HepG2 (cell line): ENCODE data around the gene LENEP. TPM values are rescaled to one million over a fixed set of nuclear protein-coding genes. Genes with fewer than 3 reads are reported as not detected.
A peak's percentile ranks its signal among the peaks of the same experiment; 100 is the strongest.

Source experiments
- ELF1 ChIP-seq: sonication (generic); formaldehyde crosslinking; IDR thresholded peaks from 2 replicates; pipeline ENCODE4 v1.4.0; 2020; ENCODE audit warnings: missing genetic modification reagents
- MIER2 ChIP-seq: IDR thresholded peaks from 2 replicates; pipeline ENCODE4 v1.6.1; 2016; ENCODE audit warnings: missing biosample characterization, missing genetic modification reagents
- NFKBIZ ChIP-seq: IDR thresholded peaks from 2 replicates; pipeline ENCODE4 v1.6.1; 2018; ENCODE audit warnings: missing genetic modification reagents, missing compliant biosample characterization
- ZFAT ChIP-seq: sonication (generic); formaldehyde crosslinking; conservative IDR thresholded peaks from 2 replicates; pipeline ENCODE4 v1.8.1; 2023; ENCODE audit warnings: missing genetic modification reagents, inconsistent platforms
- ZFYVE20 ChIP-seq: sonication (generic); formaldehyde crosslinking; IDR thresholded peaks from 2 replicates; pipeline ENCODE4 v1.8.0; 2023; ENCODE audit warnings: low read depth, mild to moderate bottlenecking, moderate library complexity, missing genetic modification reagents, borderline replicate concordance
- ZNF354B ChIP-seq: sonication (generic); formaldehyde crosslinking; IDR thresholded peaks from 2 replicates; pipeline ENCODE4 v1.8.0; 2022; ENCODE audit warnings: mild to moderate bottlenecking, missing genetic modification reagents
- ZNF441 ChIP-seq: sonication (generic); formaldehyde crosslinking; IDR thresholded peaks from 2 replicates; pipeline ENCODE4 v1.7.0; 2021; ENCODE audit warnings: missing genetic modification reagents, borderline replicate concordance
- ZNF549 ChIP-seq: sonication (generic); formaldehyde crosslinking; IDR thresholded peaks from 2 replicates; pipeline ENCODE4 v1.5.0; 2020; ENCODE audit warnings: missing genetic modification reagents
- polyA plus RNA-seq, 8 experiments: library from polyadenylated mRNA; depleted of rRNA in 3 of 8; stranded (reverse) in 7 of 8; unstranded in 1 of 8; fragments of >200 nt; fragmentation: Illumina TruSeq in 4 of 8; extraction: Trizol in 4 of 8; gene quantifications; 2 replicates each; pipeline versions ENCODE4 v1.2.1 to v1.2.3, GENCODE V29; 2011 to 2016; ENCODE audit warnings: low read depth in 4 of 8, missing spikeins in 1 of 8, mixed read lengths in 1 of 8; ENCODE audit not compliant: insufficient read depth in 1 of 8
- total RNA-seq, 5 experiments: library from RNA; depleted of rRNA; stranded (reverse); fragments of >200 nt; fragmentation: Illumina TruSeq; extraction: Trizol; gene quantifications; 2 replicates each; pipeline ENCODE4 v1.2.3, GENCODE V29; 2016; ENCODE audit warnings: low read depth in 1 of 5
- TF ChIP-seq, protein P1 (sequence below): IDR thresholded peaks from 2 replicates; pipeline ENCODE4 v1.6.1; 2016; ENCODE audit warnings: mild to moderate bottlenecking
- TF ChIP-seq, protein P2 (sequence below): sonication (generic); formaldehyde crosslinking; IDR thresholded peaks from 2 replicates; pipeline ENCODE4 v1.4.0; 2020; ENCODE audit warnings: missing genetic modification reagents
- TF ChIP-seq, protein P3 (sequence below): sonication (generic); formaldehyde crosslinking; conservative IDR thresholded peaks from 2 replicates; pipeline ENCODE4 v1.8.0; 2022; ENCODE audit warnings: mild to moderate bottlenecking, moderate library complexity, missing genetic modification reagents
- TF ChIP-seq, protein P4 (sequence below): sonication (generic); formaldehyde crosslinking; IDR thresholded peaks from 2 replicates; pipeline ENCODE4 v1.4.0; 2020; ENCODE audit warnings: mild to moderate bottlenecking, missing genetic modification reagents

LENEP gene
- total and polyA plus RNA-seq, 2 of the 13 experiments (the other 11 are each of a cell fraction or from before 2014, with no cell fraction given), result 0.29 TPM; not detected in 1

DNA sequence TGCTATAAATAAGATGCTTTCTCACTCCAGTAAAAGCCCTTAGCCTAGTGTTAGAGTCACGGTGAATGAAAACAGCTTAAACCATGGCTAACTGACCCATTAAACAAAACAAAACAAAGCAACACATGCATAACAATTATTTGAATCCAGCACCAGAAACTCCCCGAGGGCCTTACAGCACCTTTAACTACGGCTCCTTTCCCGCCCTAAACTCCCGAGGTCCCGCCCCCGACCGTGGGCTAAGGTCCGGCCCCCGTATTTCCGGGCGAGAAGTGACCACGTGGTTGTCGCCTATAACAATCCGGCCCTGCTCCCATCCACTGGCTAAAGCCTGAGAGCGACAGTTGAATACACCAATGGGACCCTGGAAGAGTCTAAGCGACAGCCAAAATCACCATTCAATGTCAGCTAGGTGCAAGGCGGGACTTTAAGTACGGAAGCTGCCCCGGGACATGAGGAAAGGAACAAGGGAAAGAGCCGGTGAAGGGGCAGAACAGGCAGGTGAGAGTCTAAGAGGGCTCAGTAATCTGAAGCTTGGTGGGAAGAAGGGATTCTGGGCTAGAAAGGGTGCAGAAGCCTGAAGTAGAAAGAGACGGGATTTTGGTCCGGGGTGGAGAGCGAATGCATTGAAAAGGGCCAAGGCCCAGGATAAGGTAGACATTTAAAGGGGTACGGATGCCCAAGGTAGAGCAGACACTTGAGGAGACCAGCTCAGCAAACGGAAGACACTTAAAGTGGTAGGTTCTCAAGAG is 10.3 kb upstream of the LENEP start, which contains the start of gene FLAD1 (continued):
- TF ChIP-seq, protein P1, sequence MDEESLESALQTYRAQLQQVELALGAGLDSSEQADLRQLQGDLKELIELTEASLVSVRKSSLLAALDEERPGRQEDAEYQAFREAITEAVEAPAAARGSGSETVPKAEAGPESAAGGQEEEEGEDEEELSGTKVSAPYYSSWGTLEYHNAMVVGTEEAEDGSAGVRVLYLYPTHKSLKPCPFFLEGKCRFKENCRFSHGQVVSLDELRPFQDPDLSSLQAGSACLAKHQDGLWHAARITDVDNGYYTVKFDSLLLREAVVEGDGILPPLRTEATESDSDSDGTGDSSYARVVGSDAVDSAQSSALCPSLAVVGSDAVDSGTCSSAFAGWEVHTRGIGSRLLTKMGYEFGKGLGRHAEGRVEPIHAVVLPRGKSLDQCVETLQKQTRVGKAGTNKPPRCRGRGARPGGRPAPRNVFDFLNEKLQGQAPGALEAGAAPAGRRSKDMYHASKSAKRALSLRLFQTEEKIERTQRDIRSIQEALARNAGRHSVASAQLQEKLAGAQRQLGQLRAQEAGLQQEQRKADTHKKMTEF, result peak; percentile 76; the same call in 1 of the 2 replicates
- TF ChIP-seq, protein P2, sequence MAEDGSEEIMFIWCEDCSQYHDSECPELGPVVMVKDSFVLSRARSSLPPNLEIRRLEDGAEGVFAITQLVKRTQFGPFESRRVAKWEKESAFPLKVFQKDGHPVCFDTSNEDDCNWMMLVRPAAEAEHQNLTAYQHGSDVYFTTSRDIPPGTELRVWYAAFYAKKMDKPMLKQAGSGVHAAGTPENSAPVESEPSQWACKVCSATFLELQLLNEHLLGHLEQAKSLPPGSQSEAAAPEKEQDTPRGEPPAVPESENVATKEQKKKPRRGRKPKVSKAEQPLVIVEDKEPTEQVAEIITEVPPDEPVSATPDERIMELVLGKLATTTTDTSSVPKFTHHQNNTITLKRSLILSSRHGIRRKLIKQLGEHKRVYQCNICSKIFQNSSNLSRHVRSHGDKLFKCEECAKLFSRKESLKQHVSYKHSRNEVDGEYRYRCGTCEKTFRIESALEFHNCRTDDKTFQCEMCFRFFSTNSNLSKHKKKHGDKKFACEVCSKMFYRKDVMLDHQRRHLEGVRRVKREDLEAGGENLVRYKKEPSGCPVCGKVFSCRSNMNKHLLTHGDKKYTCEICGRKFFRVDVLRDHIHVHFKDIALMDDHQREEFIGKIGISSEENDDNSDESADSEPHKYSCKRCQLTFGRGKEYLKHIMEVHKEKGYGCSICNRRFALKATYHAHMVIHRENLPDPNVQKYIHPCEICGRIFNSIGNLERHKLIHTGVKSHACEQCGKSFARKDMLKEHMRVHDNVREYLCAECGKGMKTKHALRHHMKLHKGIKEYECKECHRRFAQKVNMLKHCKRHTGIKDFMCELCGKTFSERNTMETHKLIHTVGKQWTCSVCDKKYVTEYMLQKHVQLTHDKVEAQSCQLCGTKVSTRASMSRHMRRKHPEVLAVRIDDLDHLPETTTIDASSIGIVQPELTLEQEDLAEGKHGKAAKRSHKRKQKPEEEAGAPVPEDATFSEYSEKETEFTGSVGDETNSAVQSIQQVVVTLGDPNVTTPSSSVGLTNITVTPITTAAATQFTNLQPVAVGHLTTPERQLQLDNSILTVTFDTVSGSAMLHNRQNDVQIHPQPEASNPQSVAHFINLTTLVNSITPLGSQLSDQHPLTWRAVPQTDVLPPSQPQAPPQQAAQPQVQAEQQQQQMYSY (CRISPR knock-in tag), result no peak
- TF ChIP-seq ZFYVE20 (no peak), ZNF441 (CRISPR knock-in tag) (no peak), ZFAT (CRISPR knock-in tag) (no peak), ELF1 (CRISPR knock-in tag) (peak; percentile 93), ZNF549 (CRISPR knock-in tag) (no peak), ZNF354B (CRISPR knock-in tag) (0 out of 2 replicates have a peak, but pooled peaks have one; percentile 44), NFKBIZ (CRISPR knock-in tag) (peak; percentile 84; the same call in 1 of the 2 replicates), MIER2 (CRISPR knock-in tag) (no peak)
- TF ChIP-seq, protein P3, sequence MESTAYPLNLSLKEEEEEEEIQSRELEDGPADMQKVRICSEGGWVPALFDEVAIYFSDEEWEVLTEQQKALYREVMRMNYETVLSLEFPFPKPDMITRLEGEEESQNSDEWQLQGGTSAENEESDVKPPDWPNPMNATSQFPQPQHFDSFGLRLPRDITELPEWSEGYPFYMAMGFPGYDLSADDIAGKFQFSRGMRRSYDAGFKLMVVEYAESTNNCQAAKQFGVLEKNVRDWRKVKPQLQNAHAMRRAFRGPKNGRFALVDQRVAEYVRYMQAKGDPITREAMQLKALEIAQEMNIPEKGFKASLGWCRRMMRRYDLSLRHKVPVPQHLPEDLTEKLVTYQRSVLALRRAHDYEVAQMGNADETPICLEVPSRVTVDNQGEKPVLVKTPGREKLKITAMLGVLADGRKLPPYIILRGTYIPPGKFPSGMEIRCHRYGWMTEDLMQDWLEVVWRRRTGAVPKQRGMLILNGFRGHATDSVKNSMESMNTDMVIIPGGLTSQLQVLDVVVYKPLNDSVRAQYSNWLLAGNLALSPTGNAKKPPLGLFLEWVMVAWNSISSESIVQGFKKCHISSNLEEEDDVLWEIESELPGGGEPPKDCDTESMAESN, result 0 out of 2 replicates have a peak, but pooled peaks have one; percentile 53
- TF ChIP-seq, protein P4, sequence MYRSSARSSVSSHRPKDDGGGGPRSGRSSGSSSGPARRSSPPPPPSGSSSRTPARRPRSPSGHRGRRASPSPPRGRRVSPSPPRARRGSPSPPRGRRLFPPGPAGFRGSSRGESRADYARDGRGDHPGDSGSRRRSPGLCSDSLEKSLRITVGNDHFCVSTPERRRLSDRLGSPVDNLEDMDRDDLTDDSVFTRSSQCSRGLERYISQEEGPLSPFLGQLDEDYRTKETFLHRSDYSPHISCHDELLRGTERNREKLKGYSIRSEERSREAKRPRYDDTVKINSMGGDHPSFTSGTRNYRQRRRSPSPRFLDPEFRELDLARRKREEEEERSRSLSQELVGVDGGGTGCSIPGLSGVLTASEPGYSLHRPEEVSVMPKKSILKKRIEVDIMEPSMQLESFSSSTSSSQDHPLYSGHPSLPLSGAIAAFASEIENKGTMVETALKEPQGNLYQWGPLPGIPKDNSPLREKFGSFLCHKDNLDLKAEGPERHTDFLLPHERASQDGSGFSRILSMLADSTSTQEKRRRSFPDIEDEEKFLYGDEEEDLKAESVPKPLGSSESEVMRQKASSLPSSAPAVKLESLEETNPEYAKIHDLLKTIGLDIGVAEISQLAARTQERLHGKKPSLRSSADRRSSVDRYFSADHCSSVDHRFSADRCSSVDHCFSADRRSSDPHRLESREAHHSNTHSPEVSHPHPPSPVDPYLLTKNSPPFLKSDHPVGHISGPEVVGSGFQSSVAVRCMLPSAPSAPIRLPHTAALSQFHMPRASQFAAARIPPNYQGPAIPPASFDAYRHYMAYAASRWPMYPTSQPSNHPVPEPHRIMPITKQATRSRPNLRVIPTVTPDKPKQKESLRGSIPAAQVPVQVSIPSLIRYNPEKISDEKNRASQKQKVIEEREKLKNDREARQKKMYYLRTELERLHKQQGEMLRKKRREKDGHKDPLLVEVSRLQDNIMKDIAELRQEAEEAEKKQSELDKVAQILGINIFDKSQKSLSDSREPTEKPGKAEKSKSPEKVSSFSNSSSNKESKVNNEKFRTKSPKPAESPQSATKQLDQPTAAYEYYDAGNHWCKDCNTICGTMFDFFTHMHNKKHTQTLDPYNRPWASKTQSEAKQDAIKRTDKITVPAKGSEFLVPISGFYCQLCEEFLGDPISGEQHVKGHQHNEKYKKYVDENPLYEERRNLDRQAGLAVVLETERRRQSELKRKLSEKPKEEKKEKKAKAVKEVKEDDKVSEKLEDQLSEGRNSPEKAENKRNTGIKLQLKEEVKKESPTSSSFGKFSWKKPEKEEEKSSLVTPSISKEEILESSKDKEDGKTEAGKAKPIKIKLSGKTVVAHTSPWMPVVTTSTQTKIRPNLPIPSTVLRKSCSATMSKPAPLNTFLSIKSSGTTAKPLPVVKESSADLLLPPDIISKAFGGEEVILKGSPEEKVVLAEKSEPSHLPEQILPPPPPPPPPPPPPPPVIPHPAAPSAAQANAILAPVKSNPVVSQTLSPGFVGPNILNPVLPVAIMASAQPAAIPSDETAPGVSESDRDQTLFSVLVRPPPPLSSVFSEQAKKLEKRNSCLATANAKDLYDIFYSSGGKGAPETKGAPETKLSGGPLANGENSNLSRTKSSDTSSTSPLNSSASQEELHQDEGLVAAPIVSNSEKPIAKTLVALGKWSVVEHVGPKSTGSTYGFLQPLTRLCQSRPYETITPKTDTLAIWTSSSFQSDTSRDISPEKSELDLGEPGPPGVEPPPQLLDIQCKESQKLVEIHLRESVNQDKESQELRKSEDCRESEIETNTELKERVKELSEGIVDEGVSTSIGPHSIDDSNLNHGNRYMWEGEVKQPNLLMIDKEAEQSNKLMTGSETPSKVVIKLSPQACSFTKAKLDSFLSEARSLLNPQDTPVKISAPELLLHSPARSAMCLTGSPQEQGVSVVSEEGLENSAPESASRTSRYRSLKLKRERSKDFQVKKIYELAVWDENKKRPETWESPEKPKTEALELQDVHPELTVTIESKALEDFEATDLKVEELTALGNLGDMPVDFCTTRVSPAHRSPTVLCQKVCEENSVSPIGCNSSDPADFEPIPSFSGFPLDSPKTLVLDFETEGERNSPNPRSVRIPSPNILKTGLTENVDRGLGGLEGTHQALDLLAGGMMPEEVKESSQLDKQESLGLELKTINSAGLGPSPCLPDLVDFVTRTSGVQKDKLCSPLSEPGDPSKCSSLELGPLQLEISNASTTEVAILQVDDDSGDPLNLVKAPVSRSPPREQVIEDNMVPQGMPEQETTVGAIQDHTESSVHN (CRISPR knock-in tag), result no peak
